Right renal pelvis (tissue), 4 donors: ENCODE results near the gene WDR31. TPM values are rescaled to one million over a fixed set of nuclear protein-coding genes. Genes with fewer than 3 reads are reported as not detected.
"Not testable (repeated sequence)": the region's sequence is repeated elsewhere in the genome, so short reads cannot be mapped to it uniquely, and the experiment has no call there.

Experiments
- DNase-seq, 4 donors: peaks; one replicate each; pipeline ENCODE4 v3.0.0-alpha.2; 2013; ENCODE audit warnings: low read depth in 4 of 4, low spot score in 3 of 4, missing footprints in 1 of 4
- polyA plus RNA-seq, 4 donors: library from polyadenylated mRNA; unstranded; fragments of 120-200 nt; gene quantifications; one replicate each; pipeline ENCODE4 v1.2.1, GENCODE V29; 2013; ENCODE audit not compliant: insufficient read length in 4 of 4

Gene WDR31
- polyA plus RNA-seq, 4 donors = 6.2 to 8.4 (median 7.3) TPM

DNA sequence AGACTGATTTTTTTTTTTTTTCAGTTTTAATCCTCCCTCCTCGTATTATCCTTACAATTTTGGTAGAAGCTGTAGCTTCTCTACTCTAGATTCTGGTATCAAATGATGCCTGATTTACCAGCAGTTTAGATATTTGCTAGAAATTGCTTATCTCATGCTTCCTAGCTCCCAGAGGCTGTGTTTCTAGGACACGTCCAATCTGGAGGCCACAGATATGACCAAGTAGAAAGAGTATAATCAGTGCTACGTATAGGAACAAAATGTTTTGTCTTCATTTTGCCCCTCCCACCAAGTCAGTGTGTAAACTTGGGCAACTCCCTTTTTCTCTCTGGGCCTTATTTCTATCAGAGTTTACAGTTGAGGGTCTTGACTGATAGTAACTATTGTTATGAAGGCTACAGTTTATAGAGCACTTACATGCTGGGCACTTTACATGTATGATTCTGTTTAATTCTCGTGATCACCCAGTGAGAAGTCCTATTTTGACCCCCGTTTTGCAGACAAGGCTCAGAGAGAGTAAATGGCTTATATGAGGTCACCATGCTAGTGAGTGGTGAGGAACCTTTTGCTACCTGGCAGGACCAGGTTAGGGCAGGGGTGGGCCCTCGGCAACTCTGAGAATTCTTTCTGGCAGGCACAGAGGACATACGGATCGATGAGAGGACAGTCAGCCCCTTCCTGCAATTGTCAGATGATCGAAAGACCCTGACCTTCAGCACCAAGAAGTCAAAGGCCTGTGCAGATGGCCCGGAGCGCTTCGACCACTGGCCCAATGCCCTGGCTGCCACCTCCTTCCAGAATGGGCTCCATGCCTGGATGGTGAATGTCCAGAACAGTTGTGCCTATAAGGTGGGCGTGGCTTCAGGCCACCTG is 29.1 kb upstream of the WDR31 start:
- DNase-seq = no peak

DNA sequence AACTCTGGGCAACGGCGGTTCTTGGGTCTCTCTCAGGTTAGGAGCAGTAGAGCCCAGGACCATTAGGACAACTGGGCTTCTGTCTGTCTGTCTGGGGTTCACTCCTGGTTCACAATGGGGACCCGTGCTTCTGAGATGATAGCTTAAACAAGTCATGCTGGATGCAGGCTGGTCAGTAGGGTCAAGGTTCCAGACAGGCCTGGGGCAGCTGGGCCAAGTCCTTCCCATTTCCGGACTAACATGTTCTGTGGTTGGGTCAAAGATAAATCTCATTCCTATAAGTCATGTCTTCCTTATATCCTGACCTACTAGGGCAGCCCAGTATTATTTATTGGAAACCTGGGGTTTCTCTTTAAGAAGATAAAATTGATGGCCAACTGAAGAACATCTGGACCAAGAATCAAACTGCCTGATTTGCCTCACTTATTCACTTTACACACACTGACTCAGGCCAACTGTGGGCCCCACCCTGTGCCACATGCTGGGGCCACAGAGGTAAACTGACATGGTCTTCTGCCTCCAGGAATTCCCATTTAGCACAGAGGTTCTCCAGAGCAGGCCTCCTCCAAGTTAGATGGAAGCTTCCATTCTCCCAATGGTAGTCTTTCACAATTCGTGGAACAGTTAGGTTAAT is 28.4 kb upstream of the WDR31 start:
- no peak for DNase-seq

DNA sequence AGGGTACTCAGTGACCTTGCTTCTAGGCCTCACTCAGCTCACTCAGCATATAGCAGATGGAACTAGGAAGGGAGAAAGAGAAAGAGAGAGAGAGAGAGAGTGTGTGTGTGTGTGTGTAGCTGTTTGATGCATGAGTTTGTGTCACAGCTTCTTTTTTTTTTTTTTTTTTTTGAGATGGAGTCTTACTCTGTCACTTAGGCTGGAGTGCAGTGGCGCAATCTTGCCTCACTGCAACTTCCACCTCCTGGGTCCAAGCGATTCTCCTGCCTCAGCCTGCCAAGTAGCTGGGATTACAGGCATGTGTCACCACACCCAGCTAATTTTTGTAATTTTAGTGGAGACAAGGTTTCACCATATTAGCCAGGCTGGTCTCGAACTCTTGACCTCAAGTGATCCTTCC is 25.6 kb upstream of the WDR31 start:
- not testable (repeated sequence) for DNase-seq

DNA sequence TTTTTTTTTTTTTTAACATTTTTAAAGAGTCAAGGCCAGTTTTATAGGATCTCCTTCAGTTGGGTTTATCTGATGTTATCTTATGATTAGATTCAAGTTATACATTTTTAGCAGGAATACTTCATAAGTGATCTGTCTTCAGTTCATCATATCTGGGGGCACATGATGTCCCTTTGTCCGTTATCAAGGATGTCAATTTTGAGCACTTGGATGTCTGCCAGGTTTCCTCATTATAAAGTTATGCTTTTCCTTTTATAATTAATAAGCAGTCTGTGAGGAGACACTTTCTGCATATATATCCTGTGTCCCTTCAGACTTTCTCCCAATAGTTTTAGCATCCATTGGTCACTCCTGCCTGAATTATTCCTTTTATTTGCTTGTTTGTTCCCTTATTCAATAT is 24.9 kb upstream of the WDR31 start:
- DNase-seq = no peak

DNA sequence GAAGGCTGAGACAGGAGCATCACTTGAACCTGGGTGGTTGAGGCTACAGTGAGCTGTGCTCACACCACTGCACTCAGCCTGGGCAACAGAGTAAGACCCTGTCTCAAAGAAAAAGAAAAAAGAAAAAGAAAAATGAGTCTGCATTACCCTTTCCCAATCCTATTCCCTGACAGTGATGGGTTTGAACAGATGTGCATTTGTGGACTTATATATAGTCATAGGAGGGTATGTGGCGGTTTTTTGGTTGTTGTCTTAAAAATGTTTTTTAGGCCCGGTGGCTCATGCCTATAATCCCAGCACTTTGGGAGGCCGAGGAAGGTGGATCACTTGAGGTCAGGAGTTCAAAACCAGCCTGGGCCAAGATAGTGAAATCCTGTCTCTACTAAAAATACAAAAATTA is 23.3 kb upstream of the WDR31 start:
- no peak for DNase-seq

DNA sequence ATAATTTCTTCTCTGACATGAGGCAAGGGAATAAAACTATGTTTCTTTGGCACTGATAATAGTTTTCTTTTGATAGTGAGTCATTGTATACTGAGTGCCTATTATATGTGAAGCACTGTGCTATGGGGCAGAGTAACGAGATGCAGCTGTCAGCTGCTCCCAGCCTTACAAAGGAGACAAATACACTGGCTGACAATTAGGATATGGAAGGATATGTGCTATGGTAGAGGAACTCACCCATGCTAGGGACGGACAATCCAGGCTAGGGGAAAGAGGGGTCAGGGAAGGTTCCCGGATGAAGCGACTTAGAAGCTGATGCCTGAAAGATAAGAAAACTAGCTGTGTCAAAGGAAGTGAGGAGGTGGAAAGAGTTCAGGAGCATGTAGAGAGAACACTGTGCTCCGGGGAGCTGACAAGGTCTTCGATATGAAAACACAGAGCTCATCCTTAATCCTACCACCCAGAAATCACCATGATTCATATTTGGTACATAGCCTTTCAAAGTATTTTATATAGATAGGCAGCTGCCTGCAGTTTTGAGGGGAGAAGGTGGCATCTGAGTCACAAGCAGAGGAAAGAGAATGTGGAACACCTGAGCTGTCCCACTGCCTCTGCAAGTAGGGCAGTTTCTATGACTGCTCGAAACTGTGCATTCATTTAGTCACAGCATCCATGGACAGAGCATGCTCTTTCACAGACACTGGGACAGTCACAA is 21.4 kb upstream of the WDR31 start:
- DNase-seq = no peak

DNA sequence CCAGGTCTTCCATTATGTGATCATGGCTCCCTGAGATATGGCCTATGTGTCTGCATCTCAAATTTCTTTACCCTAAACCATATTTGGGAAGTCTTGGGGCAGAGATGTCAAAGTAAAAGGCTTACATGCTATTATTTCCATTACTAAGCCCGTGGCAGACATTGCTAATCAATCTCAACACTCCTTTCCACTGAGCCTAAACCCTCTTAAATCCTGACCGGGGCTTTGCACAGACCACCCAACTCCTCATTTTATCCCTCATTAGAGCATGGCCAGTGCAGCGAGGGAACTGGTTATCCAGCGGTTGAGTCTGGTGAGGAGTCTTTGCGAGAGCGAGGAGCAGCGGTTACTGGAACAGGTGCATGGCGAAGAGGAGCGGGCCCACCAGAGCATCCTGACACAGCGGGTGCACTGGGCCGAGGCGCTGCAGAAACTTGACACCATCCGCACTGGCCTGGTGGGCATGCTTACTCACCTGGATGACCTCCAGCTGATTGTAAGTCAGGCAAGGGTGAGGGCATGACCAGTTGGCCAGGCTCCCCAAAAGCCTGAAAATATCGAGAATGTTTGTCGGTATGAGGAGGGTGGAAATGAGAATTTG is 20.3 kb upstream of the WDR31 start:
- no peak for DNase-seq

DNA sequence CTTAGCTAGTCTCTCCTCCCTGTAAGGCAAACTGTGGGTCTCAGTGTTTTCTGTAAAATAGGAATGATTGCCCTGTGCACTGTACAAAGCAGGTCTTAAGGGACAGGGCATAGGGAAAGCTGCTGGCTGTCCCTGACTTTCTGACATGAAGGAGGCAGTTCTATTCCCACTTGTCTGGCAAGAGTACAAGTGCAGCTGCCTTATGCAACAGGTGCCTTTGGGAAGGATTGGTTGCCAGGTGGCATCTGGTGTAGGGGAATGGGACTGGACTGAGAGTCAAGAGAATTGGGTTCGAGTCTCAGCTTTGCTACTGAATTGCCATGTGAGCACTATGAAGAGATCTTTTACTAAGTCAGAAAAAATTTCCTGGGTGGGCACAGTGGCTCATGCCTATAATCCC is 19.3 kb upstream of the WDR31 start:
- no peak for DNase-seq

DNA sequence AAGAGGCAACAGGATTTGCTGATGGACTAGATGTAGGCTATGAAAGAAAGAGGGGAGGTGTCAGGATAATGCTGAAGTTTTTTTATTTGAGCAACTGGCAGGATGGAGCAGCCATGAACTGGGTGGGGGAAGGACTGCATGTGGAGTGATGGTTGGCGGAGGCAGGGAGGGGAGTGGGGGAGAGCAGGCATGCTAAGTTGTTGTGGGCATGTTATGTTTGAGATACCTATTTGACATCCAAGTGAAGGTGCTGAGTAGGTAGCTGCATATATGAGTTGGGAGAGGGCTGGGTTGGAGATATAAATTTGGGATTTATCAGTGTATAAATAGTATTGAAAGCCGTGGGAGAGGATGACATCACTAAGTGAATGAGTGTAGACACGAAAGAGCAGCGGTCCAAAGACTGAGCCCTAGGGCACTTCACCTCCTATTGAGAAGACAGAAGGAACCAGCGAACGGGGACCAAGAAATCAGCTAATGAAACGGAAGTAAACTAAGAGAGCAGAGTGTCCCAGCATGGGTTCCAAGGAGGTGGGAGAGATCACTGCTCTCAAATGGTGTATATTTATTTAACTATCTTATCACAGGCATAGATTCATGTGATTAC is 16.7 kb upstream of the WDR31 start:
- DNase-seq = no peak

DNA sequence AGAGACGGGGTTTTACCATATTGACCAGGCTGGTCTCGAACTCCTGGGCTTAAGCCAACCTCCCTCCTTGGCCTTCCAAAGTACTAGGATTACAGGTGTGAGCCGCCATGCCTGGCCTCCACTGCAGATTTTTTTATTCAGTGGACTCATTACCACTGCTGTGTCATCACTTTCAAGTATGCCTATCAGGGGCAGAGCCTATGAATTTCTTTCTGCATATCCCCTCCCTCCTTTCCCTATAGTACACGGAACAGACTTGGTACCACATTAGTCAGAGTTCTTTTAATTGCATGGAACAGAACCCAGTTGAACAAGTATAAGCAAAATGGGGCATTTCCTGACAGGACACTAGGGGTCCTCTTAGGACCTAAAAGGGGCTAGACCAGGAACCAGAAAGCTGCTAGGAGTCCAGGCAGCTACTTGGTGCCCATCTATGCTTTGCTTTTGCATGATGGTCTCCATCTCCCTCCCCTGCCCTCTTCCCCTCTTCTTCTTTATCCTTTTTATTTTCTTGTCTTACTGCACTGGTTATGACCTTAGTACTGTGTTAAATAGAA is 15.0 kb upstream of the WDR31 start:
- no peak for DNase-seq

DNA sequence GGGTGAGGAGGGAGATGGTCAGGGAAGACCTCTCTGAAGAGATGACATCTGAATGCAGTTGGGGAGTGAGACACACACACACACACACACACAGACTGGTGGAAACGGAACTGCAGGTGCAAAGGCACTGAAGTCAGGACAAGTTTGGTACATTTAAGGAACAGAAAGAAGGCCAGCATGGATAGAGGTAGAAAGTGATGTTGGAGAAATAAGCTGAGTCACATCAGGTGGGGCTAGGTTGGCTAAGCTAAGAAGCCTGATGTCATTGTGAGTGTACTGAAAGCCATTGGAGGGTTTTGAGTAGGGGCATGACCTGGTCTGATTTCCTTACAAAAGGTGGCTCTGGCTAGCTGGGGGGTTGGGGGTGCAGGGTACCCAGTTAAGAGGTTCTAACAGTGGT is 12.3 kb upstream of the WDR31 start:
- no peak for DNase-seq

DNA sequence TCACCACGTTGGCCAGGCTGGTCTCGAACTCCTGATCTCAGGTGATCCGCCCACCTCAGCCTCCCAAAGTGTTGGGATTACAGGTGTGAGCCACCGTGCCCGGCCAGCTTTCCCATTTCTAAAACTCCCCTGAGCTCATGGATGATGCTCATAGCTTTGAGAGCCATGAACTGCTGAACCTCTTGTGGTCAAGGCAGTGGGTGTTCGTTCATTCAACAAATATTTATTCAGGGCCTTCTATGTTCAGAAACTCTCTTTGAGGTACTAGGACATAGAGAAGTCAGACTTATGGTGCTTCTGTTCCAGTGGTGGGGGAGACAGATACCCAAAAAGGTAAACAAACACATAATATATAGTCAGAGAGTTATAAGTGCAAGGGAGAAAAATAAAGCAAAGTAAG is 11.9 kb upstream of the WDR31 start:
- no peak for DNase-seq

DNA sequence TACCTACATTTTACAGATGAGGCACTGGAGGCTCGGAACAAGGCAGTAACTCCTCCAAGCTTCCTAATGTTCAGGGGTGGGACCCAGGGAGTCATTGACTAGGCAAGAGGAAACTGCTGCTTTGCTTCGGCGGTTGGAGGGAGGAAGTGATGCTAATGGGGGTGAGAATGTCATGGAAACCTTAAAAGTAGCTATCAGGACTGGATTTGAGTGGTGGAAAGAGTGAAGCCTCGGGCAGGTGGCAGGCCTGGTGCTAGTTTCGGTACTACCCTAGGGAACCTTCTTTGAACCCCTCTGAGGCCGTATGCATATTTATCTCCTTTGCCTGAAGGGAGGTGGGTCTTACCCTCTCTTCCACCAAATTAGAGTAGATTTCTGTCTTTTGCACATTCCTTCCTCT is 10.9 kb upstream of the WDR31 start:
- DNase-seq = no peak

DNA sequence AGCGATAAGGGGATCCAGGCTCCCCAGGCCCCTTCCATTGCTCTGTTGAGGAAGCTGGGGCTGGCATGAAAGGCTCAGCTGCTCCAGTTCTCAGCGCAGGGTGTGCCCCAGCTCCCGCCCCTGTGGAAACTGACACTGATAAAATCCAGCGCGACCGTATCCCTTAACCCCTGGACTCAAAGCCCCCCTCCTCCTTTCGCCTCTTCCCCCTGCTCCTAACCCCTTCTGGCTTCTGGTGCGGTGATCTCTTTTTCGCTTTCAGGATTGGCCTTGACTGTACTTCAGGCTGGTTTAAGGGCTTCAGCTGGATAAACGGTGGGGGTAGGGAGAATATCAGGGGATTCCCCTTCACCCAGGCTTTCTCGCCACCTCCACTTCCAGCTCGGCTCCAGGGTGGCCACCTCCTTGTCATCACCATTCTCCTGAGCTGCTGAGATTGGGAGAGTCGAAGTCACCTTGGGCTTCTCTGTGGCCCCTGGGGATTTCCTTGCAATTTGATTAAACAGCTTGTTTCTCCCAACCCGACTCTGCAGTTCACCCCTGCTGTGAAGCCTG is 10.1 kb upstream of the WDR31 start:
- DNase-seq = no peak

DNA sequence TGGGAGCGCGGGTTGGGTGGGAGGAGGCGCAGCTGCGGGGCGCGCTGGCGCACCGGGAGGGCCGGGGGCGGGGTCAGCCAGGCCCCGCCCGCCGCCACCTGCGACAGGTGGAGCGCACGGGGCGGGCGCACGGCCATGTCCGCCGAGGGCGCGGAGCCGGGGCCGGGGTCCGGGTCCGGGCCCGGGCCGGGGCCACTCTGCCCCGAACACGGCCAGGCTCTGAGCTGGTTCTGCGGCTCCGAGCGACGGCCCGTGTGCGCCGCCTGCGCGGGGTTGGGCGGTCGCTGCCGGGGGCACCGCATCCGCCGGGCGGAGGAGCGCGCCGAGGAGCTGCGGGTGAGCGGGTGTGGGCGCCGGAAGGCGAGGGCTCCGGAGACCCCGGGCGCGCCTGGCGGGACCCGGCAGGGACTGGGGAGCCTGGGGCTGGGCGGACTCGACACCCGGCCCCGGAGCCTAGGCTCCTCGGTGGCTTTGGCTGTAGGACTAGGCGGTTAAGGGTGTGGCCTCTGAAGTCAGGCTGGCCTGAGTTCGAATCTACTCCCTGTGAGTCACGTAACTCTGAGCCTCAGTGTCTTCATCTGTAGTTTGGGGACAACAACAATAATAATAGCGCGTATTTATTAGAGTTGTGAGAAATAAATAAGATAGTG is 9.5 kb upstream of the WDR31 start, which contains the start of gene BSPRY:
BSPRY (plus strand) TSS at position 97 of the 650 bp plus-strand sequence; CDS start at position 136, 39 bp downstream.
- DNase-seq = no peak

DNA sequence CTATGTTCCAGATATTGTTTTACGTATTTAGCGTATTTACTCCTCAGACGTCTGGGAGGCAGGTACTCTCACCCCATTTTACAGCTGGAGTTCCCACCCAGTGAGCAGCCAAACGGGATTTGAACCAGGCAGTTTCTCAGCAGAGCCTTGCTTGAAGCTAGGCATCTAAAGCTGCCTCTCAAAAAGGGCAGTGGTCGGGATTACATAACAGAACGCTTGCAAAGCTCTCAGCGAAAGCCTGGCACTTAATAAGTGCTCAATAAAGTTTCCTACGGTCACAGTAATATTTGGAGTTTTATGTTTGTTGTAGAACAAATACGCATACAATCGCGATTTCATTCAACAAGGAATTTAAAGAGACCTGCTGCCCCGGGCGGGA is 9.0 kb upstream of the WDR31 start:
- DNase-seq = no peak

DNA sequence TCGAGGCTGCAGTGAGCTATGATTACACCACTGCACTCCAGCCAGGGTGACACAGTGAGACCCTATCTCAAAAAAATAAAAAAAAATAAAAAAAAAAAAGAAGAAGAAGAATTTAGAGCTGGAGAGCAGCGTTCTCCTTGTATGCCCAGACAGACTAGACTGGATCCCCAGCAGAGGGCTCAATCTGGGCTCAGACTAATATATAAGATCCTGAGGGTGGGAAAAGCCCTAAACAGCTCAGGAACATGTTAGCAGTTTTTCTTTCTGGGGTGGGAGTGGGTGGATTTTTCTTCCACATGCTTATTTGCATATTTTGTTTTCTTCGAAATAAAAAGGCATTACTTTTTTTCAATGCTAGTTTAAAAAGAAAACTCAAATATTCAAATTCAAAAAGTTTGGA is 8.4 kb upstream of the WDR31 start:
- DNase-seq = no peak

DNA sequence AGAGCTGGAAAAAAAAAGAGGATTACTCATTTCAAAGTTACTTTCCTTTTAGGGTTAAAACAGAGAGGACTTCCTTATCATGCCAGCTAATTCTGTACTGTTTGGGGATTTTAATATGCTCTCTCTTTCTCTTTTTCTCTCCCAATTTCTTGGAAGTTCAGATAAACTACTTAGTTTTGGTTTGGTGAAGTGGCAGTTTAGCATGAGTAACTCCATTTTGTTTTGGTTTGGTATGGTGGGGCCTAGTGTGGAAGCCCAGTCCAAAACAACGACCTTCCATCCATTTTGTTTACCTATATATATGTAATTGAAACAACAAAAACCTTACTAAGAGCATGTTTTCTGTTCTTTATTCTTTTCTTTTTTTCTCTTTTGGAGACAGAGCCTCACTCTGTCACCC is 5.6 kb upstream of the WDR31 start:
- no peak for DNase-seq

DNA sequence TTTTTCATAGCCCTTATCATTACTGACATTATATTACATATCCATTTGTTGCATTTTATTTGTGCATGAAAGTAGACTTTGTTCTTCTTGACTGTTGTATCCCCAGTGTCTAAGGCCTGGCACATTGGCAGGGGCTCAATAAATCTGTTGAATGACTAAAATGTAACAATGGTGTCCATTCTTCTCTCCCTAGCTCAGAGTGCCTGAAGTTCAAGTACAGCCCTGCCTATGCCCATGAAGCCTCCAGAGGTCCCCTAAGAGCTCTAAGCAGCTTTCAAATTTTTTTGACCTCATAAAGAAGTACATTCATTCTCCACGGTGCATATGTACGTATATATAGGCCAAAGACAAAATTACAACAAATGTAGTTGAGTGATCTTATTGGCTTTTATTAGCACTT is 5.1 kb upstream of the WDR31 start:
- no peak for DNase-seq
